CD4-positive, alpha-beta memory T cell (primary cell): ENCODE results near the gene TUBA4A. TPM values are rescaled to one million over a fixed set of nuclear protein-coding genes. Genes with fewer than 3 reads are reported as not detected.

Experiments
- CTCF ChIA-PET: fragments of 350-600 bp; sonication (Branson Sonifier 250); formaldehyde crosslinking; loops from one replicate; lab custom pipeline; 2021; ENCODE audit warnings: inconsistent platforms; ENCODE audit not compliant: partially characterized antibody; lab: Charles Lee
- POLR2A ChIA-PET: fragments of 350-600 bp; sonication (Branson Sonifier 250); formaldehyde crosslinking; loops from one replicate; lab custom pipeline; 2021; ENCODE audit not compliant: partially characterized antibody; lab: Charles Lee
- DNase-seq, 5 donors: peaks; one replicate each; pipeline versions ENCODE4 v3.0.0 to v3.0.0-alpha.2; 2020 to 2022; ENCODE audit warnings: mixed read lengths in 1 of 5
- H3K27ac ChIP-seq: one replicate; pipeline ENCODE4 v1.7.0; 2013; ENCODE audit warnings: low read depth, low read length
- H3K27me3 ChIP-seq: 2 replicates; pipeline ENCODE4 v1.7.0; 2013; ENCODE audit warnings: mild to moderate bottlenecking, low read length, moderate library complexity; ENCODE audit not compliant: insufficient read depth
- H3K36me3 ChIP-seq: 2 replicates; pipeline ENCODE4 v1.7.0; 2013; ENCODE audit warnings: mild to moderate bottlenecking, low read length, moderate library complexity; ENCODE audit not compliant: insufficient read depth
- H3K4me1 ChIP-seq: 2 replicates; pipeline ENCODE4 v1.7.0; 2013; ENCODE audit warnings: mild to moderate bottlenecking, low read length, moderate library complexity; ENCODE audit not compliant: insufficient read depth
- H3K4me3 ChIP-seq, 2 donors: one replicate each; pipeline ENCODE4 v1.7.0; 2013; ENCODE audit warnings: low read length in 2 of 2, mild to moderate bottlenecking in 1 of 2
- H3K9me3 ChIP-seq, 2 donors: one replicate each; pipeline ENCODE4 v1.7.0; 2013; ENCODE audit warnings: low read length in 2 of 2, control low read depth in 1 of 2; ENCODE audit not compliant: control insufficient read depth in 1 of 2
- H3K27ac Mint-ChIP-seq, 7 donors: one replicate each; pipeline ENCODE4 v1.8.0; 2020 to 2021; ENCODE audit warnings: mixed read lengths in 7 of 7, mild to moderate bottlenecking in 6 of 7, inconsistent platforms in 3 of 7, moderate library complexity in 3 of 7
- H3K27me3 Mint-ChIP-seq, 2 donors: one replicate each; pipeline ENCODE4 v1.8.0; 2020 to 2021; ENCODE audit warnings: mixed read lengths in 2 of 2
- H3K36me3 Mint-ChIP-seq, 2 donors: one replicate each; pipeline ENCODE4 v1.8.0; 2020 to 2021; ENCODE audit warnings: mixed read lengths in 2 of 2, inconsistent platforms in 1 of 2, mild to moderate bottlenecking in 1 of 2
- H3K4me1 Mint-ChIP-seq, 4 donors: one replicate each; pipeline ENCODE4 v1.8.0; 2020 to 2021; ENCODE audit warnings: mixed read lengths in 4 of 4, mild to moderate bottlenecking in 1 of 4
- H3K4me3 Mint-ChIP-seq, 8 donors: one replicate each; pipeline ENCODE4 v1.8.0; 2020 to 2021; ENCODE audit warnings: mixed read lengths in 8 of 8, mild to moderate bottlenecking in 7 of 8, moderate library complexity in 6 of 8, inconsistent platforms in 3 of 8
- H3K9me3 Mint-ChIP-seq, 8 donors: one replicate each; pipeline ENCODE4 v1.8.0; 2020 to 2021; ENCODE audit warnings: mixed read lengths in 8 of 8, mild to moderate bottlenecking in 5 of 8, inconsistent platforms in 3 of 8, moderate library complexity in 1 of 8
- intact Hi-C: fragments of 100-400 bp; cut with micrococcal nuclease; formaldehyde crosslinking; loops from one replicate; pipeline ENCODE4 v1.15.1; 2023
- polyA plus RNA-seq, 2 donors: library from polyadenylated mRNA; unstranded; fragments of 300-500 nt; fragmentation: Illumina TruSeq; gene quantifications; one replicate each; pipeline ENCODE4 v1.2.3, GENCODE V29; 2021
- total RNA-seq, 2 experiments: library from RNA; stranded (reverse); gene quantifications; one replicate each; pipeline ENCODE4 v1.2.3, GENCODE V29; 2021

TUBA4A gene
- total and polyA plus RNA-seq, 4 experiments from 2014 or later: 157 to 268 (median 251) TPM

GRCh38 chr2:219214786-219215185 is 38.9 kb downstream of the TUBA4A start:
- Mint-ChIP-seq H3K9me3 (peaks cover 0 to 2% (median 0%) of the 10 kb centered on the region in 8 donors), H3K36me3 (peaks cover 0 to 14% of the 10 kb centered on the region in 2 donors), H3K27me3 (no peaks in the 10 kb centered on the region), H3K4me3 (no peak overlapping the region), H3K27ac (no peak overlapping the region), H3K4me1 (peaks cover 14 to 41% (median 26%) of the 10 kb centered on the region in 4 donors)
- DNase-seq: no peak
- Histone ChIP-seq H3K4me3 (no peak overlapping the region), H3K27me3 (no peaks in the 10 kb centered on the region), H3K4me1 (peaks cover 42% of the 10 kb centered on the region), H3K36me3 (peaks cover under 1% of the 10 kb centered on the region), H3K27ac (no peak overlapping the region), H3K9me3 (no peaks in the 10 kb centered on the region)
- intact Hi-C loops: loop anchor here (10.0 kb wide), 1 partner anchor 160 kb away; no protein-coding TSS in a partner anchor
- CTCF ChIA-PET: interaction anchor here (1.3 to 14.5 kb wide), 6 partner anchors 35 to 157 kb away, joined by 4 to 253 read pairs (median 8); partner anchors contain the start of genes CNPPD1, NHEJ1, RETREG2 and SLC23A3
- POLR2A ChIA-PET: interaction anchor here (1.0 to 15.3 kb wide), 7 partner anchors 8 to 55 kb away, joined by 3 to 424 read pairs (median 7); partner anchors contain the start of genes ANKZF1, ATG9A, CNPPD1 and NHEJ1

- H3K9me3 Mint-ChIP-seq: peaks cover 0 to 2% (median 0%) of the 10 kb centered on the region in 8 donors
Measured at GRCh38 chr2:219214141-219214540, 39.6 kb downstream of the TUBA4A start.

GRCh38 chr2:219213486-219214071 is 40.1 kb downstream of the TUBA4A start:
- H3K27me3 Mint-ChIP-seq: no peaks in the 10 kb centered on the region
- intact Hi-C loops: loop anchor here (10.0 kb wide), 1 partner anchor 159 kb away; no protein-coding TSS in a partner anchor
- ChIA-PET POLR2A (interaction anchor here (0.7 to 15.3 kb wide), 4 partner anchors 13 to 40 kb away, joined by 3 to 424 read pairs (median 16); partner anchors contain the start of genes ANKZF1, ATG9A, CNPPD1 and RETREG2), CTCF (interaction anchor here (0.8 to 14.5 kb wide), 8 partner anchors 11 to 86 kb away, joined by 3 to 253 read pairs (median 4); partner anchors contain the start of genes CNPPD1, DNAJB2, NHEJ1 and RETREG2)
- no peak for DNase-seq
- H3K36me3 Mint-ChIP-seq: peaks cover 6 to 19% of the 10 kb centered on the region in 2 donors
- Histone ChIP-seq H3K4me3 (no peak overlapping the region), H3K36me3 (peaks cover 12% of the 10 kb centered on the region), H3K4me1 (peaks cover 32% of the 10 kb centered on the region), H3K27ac (no peak overlapping the region), H3K9me3 (no peaks in the 10 kb centered on the region), H3K27me3 (no peaks in the 10 kb centered on the region)
- H3K4me1 Mint-ChIP-seq: peaks cover 18 to 43% (median 29%) of the 10 kb centered on the region in 4 donors
- H3K9me3 Mint-ChIP-seq: peaks cover 0 to 2% (median 0%) of the 10 kb centered on the region in 8 donors
- peak overlapping the region in 3 of 7 donors; percentile 48 to 72 (median 54) for H3K27ac Mint-ChIP-seq
- no peak overlapping the region for H3K4me3 Mint-ChIP-seq

More at GRCh38 chr2:219214141-219214540, 39.6 kb downstream of the TUBA4A start:
- ChIA-PET POLR2A (interaction anchor here (1.0 to 15.3 kb wide), 3 partner anchors 13 to 54 kb away, joined by 3 to 424 read pairs (median 7); partner anchors contain the start of genes CNPPD1, NHEJ1, RETREG2 and SLC23A3), CTCF (interaction anchor here (1.3 to 14.5 kb wide), 5 partner anchors 36 to 156 kb away, joined by 4 to 253 read pairs (median 11); partner anchors contain the start of genes CNPPD1, NHEJ1, RETREG2 and SLC23A3)
- H3K27me3 ChIP-seq: no peaks in the 10 kb centered on the region
- H3K27ac ChIP-seq: no peak overlapping the region
- H3K27ac Mint-ChIP-seq: peak overlapping the region in 3 of 7 donors; percentile 45 to 69 (median 63)
- peaks cover 38% of the 10 kb centered on the region for H3K4me1 ChIP-seq
- DNase-seq: no peak
- H3K36me3 ChIP-seq: peaks cover 7% of the 10 kb centered on the region
- H3K9me3 ChIP-seq: no peaks in the 10 kb centered on the region
- no peaks in the 10 kb centered on the region for H3K27me3 Mint-ChIP-seq
- H3K4me3 ChIP-seq: no peak overlapping the region
- intact Hi-C loops: loop anchor here (10.0 kb wide), 1 partner anchor 159 kb away; no protein-coding TSS in a partner anchor
- no peak overlapping the region for H3K4me3 Mint-ChIP-seq
- peaks cover 14 to 41% (median 29%) of the 10 kb centered on the region in 4 donors for H3K4me1 Mint-ChIP-seq
- peaks cover 3 to 16% of the 10 kb centered on the region in 2 donors for H3K36me3 Mint-ChIP-seq

DNA sequence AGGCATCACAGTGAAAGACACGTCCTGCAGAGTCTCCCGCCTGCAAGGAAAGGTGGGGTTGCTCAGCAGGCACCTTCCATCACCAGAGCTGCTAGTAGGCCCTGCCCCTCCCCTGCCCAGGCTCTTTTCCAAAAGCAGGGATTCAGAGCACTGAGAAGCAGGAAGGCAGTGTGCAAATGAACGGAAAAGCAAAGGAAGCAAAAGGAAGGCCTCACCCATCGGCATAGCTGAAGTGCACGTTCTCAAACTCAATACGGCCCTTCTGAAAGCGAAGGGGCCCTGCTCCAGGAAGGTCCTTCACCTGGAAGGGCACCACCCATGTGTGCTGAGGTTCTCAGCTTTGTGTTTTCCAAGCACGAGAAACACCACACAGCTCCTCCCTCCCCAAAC is 40.7 kb downstream of the TUBA4A start:
- no peaks in the 10 kb centered on the region for H3K27me3 ChIP-seq
- POLR2A ChIA-PET: interaction anchor here (0.7 to 15.3 kb wide), 4 partner anchors 14 to 40 kb away, joined by 3 to 424 read pairs (median 16); partner anchors contain the start of genes ANKZF1, ATG9A, CNPPD1 and RETREG2
- Mint-ChIP-seq H3K4me3 (no peak overlapping the region), H3K27me3 (no peaks in the 10 kb centered on the region), H3K27ac (peak overlapping the region in 1 of 7 donors; percentile 54), H3K9me3 (peaks cover 0 to 2% (median 0%) of the 10 kb centered on the region in 8 donors), H3K36me3 (peaks cover 11 to 24% of the 10 kb centered on the region in 2 donors), H3K4me1 (peaks cover 21 to 47% (median 33%) of the 10 kb centered on the region in 4 donors)
- no peak overlapping the region for H3K27ac ChIP-seq
- peaks cover 30% of the 10 kb centered on the region for H3K4me1 ChIP-seq
- H3K9me3 ChIP-seq: no peaks in the 10 kb centered on the region
- DNase-seq: no peak
- no peak overlapping the region for H3K4me3 ChIP-seq
- CTCF ChIA-PET: interaction anchor here (0.8 to 14.5 kb wide), 8 partner anchors 11 to 86 kb away, joined by 3 to 253 read pairs (median 8); partner anchors contain the start of genes CNPPD1, DNAJB2, NHEJ1 and RETREG2
- intact Hi-C loops: loop anchor here (10.0 kb wide), 1 partner anchor 158 kb away; no protein-coding TSS in a partner anchor
- peaks cover 18% of the 10 kb centered on the region for H3K36me3 ChIP-seq

- Histone ChIP-seq H3K36me3 (peaks cover 24% of the 10 kb centered on the region), H3K27me3 (no peaks in the 10 kb centered on the region), H3K4me3 (no peak overlapping the region), H3K4me1 (peaks cover 37% of the 10 kb centered on the region), H3K27ac (peak overlapping the region; percentile 46), H3K9me3 (no peaks in the 10 kb centered on the region)
- no peak for DNase-seq
- Mint-ChIP-seq H3K4me1 (peaks cover 22 to 54% (median 37%) of the 10 kb centered on the region in 4 donors), H3K36me3 (peaks cover 11 to 25% of the 10 kb centered on the region in 2 donors), H3K27ac (peak overlapping the region; percentile 93 to 96 (median 96)), H3K9me3 (peaks cover 0 to 2% (median 0%) of the 10 kb centered on the region in 8 donors), H3K27me3 (no peaks in the 10 kb centered on the region), H3K4me3 (peak overlapping the region in 7 of 8 donors; percentile 15 to 91 (median 74))
- POLR2A ChIA-PET: interaction anchor here (0.9 to 15.3 kb wide), 13 partner anchors 19 to 84 kb away, joined by 4 to 424 read pairs (median 7); partner anchors contain the start of genes ANKZF1, ATG9A, CNPPD1 and DNAJB2
- intact Hi-C loops: loop anchor here (1.0 to 10.0 kb wide), 6 partner anchors 34 to 156 kb away; partner anchors contain the start of genes DNAJB2 and NHEJ1
- CTCF ChIA-PET: interaction anchor here (0.7 to 14.5 kb wide), 29 partner anchors 10 to 176 kb away, joined by 3 to 253 read pairs (median 4); partner anchors contain the start of genes ANKZF1, ATG9A, CNPPD1 and DNAJB2
Measured at GRCh38 chr2:219210886-219211362, 42.8 kb downstream of the TUBA4A start.

DNA sequence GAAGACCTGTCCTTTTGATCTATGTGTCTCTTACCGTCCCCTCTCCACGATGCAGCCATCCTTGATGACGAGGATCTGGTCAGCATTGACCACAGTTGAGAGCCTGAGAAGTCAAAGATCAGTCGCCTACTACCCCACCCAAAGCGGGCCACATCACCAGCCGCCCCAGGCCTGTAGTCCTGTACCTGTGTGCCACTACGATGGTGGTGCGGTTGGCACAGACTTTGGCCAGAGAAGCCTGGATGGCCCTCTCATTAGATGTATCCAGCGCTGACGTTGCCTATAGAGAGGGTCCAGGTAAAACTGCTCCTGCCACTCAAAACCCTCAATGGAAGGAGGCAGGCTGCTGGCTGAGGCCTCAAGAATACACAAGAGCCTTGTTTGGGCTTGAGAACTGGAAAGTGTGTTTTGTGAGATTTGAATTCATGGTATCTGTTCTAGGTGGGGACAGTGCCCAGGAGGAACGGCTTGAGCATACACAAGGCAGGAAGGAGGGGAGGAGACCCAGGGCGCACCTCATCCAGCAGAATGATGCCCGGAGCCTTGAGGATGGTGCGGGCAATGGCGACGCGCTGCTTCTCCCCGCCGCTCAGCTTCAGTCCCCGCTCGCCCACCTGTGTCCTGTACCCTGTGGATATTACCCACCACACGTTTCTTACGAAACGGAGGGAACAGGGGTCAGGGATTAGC is 43.4 kb downstream of the TUBA4A start:
- H3K27me3 ChIP-seq: no peaks in the 10 kb centered on the region
- peak overlapping the region; percentile 68 to 93 (median 83) for H3K27ac Mint-ChIP-seq
- H3K36me3 ChIP-seq: peaks cover 24% of the 10 kb centered on the region
- no peak for DNase-seq
- H3K9me3 Mint-ChIP-seq: peaks cover 0 to 2% (median 0%) of the 10 kb centered on the region in 8 donors
- H3K9me3 ChIP-seq: no peaks in the 10 kb centered on the region
- H3K27ac ChIP-seq: no peak overlapping the region
- peaks cover 39% of the 10 kb centered on the region for H3K4me1 ChIP-seq
- intact Hi-C loops: loop anchor here (10.0 kb wide), 1 partner anchor 156 kb away; no protein-coding TSS in a partner anchor
- no peaks in the 10 kb centered on the region for H3K27me3 Mint-ChIP-seq
- ChIA-PET POLR2A (interaction anchor here (1.1 to 15.3 kb wide), 7 partner anchors 8 to 50 kb away, joined by 4 to 424 read pairs (median 26); partner anchors contain the start of genes ABCB6, CNPPD1, NHEJ1 and RETREG2), CTCF (interaction anchor here (1.6 to 14.5 kb wide), 6 partner anchors 10 to 90 kb away, joined by 3 to 253 read pairs (median 22); partner anchors contain the start of genes CNPPD1, DNAJB2, NHEJ1 and RETREG2)
- peaks cover 11 to 25% of the 10 kb centered on the region in 2 donors for H3K36me3 Mint-ChIP-seq
- no peak overlapping the region for H3K4me3 ChIP-seq
- peaks cover 22 to 54% (median 37%) of the 10 kb centered on the region in 4 donors for H3K4me1 Mint-ChIP-seq
- peak overlapping the region in 2 of 8 donors; percentile 29 to 39 for H3K4me3 Mint-ChIP-seq
